ENCODE measurements around the gene SCNN1A. TPM values are rescaled to one million over a fixed set of nuclear protein-coding genes. Genes with fewer than 3 reads are reported as not detected.

Gene SCNN1A
- total and polyA plus RNA-seq, 11 donors: 0.11 to 3.9 (median 0.43) TPM; not detected in 4

GRCh38 chr12:6374028-6374785, 1.2 kb downstream of the SCNN1A start:
- intact Hi-C loops (cut with DNase I): loop anchor here in 2 of 10 donors (5.0 kb wide), 2 partner anchors 42 to 47 kb away; no protein-coding TSS in a partner anchor

GRCh38 chr12:6373022-6373787, 2.2 kb downstream of the SCNN1A start:
- ATAC-seq: no peak
- no peaks in the 10 kb centered on the region for H3K9me3 ChIP-seq
- WGBS, 4 donors: 83 to 88% (median 85%) methylated on average over 14 of the region's 14 CpGs
- no peak for DNase-seq
- intact Hi-C loops (cut with DNase I): loop anchor here in 2 of 10 donors (5.0 kb wide), 2 partner anchors 41 to 46 kb away; no protein-coding TSS in a partner anchor
- H3K4me3 ChIP-seq: no peak overlapping the region
- peak overlapping the region in 1 of 12 donors; percentile 76 for H3K27ac ChIP-seq
- peaks cover 0 to 48% (median 24%) of the 10 kb centered on the region in 12 donors for H3K4me1 ChIP-seq
- H3K27me3 ChIP-seq: no peaks in the 10 kb centered on the region
- TF ChIP-seq POLR2A (IDR thresholded peaks at IDR 0.05): no peak
- TF ChIP-seq, protein P1, sequence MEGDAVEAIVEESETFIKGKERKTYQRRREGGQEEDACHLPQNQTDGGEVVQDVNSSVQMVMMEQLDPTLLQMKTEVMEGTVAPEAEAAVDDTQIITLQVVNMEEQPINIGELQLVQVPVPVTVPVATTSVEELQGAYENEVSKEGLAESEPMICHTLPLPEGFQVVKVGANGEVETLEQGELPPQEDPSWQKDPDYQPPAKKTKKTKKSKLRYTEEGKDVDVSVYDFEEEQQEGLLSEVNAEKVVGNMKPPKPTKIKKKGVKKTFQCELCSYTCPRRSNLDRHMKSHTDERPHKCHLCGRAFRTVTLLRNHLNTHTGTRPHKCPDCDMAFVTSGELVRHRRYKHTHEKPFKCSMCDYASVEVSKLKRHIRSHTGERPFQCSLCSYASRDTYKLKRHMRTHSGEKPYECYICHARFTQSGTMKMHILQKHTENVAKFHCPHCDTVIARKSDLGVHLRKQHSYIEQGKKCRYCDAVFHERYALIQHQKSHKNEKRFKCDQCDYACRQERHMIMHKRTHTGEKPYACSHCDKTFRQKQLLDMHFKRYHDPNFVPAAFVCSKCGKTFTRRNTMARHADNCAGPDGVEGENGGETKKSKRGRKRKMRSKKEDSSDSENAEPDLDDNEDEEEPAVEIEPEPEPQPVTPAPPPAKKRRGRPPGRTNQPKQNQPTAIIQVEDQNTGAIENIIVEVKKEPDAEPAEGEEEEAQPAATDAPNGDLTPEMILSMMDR (IDR thresholded peaks at IDR 0.05): no peak
- H3K36me3 ChIP-seq: no peaks in the 10 kb centered on the region

More at GRCh38 chr12:6374028-6374785, 1.2 kb downstream of the SCNN1A start:
- Histone ChIP-seq H3K36me3 (no peaks in the 10 kb centered on the region), H3K4me1 (peaks cover 0 to 50% (median 22%) of the 10 kb centered on the region in 12 donors), H3K27ac (no peak overlapping the region), H3K27me3 (no peaks in the 10 kb centered on the region), H3K9me3 (no peaks in the 10 kb centered on the region), H3K4me3 (no peak overlapping the region)
- ATAC-seq (no peak), DNase-seq (no peak)
- no peak for TF ChIP-seq POLR2A (IDR thresholded peaks at IDR 0.05)
- TF ChIP-seq, protein P1 (IDR thresholded peaks at IDR 0.05): no peak
- 89 to 93% (median 91%) methylated on average over 24 of the region's 24 CpGs for WGBS, 4 donors

- no peaks in the 10 kb centered on the region for H3K9me3 ChIP-seq
- no peaks in the 10 kb centered on the region for H3K36me3 ChIP-seq
- H3K4me3 ChIP-seq: no peak overlapping the region
- 57 to 69% (median 61%) methylated on average over 8 of the region's 8 CpGs for WGBS, 4 donors
- peak overlapping the region in 5 of 12 donors; percentile 22 to 76 (median 48) for H3K27ac ChIP-seq
- no peak for DNase-seq
- H3K27me3 ChIP-seq: no peaks in the 10 kb centered on the region
- TF ChIP-seq POLR2A (IDR thresholded peaks at IDR 0.05): no peak
- TF ChIP-seq, protein P1 (IDR thresholded peaks at IDR 0.05): no peak
- intact Hi-C loops (cut with DNase I): loop anchor here in 2 of 10 donors (5.0 kb wide), 2 partner anchors 40 to 45 kb away; no protein-coding TSS in a partner anchor
- H3K4me1 ChIP-seq: peaks cover 0 to 48% (median 19%) of the 10 kb centered on the region in 12 donors
- peak in 1 of 4 donors; percentile 13 for ATAC-seq
Observed at GRCh38 chr12:6372403-6373003, 2.9 kb downstream of the SCNN1A start.

All from heart left ventricle (tissue), 16 donors.